K562 (cell line): ENCODE measurements around the gene FKBP9. TPM values are rescaled to one million over a fixed set of nuclear protein-coding genes. Genes with fewer than 3 reads are reported as not detected.
A peak's percentile ranks its signal among the peaks of the same experiment; 100 is the strongest.

Experiments used
- CTCF ChIP-seq, 3 experiments: IDR thresholded peaks in 2 of 3; conservative IDR thresholded peaks in 1 of 3; 2 replicates each; pipeline ENCODE4 v1.5.1; 2011 to 2012; ENCODE audit warnings: low read length in 3 of 3, mild to moderate bottlenecking in 3 of 3, control low read depth in 2 of 3, improper control_type of control experiment in 1 of 3, inconsistent platforms in 1 of 3, low read depth in 1 of 3, mixed read lengths in 1 of 3, moderate library complexity in 1 of 3; ENCODE audit not compliant: insufficient read depth in 2 of 3
- HCFC1 ChIP-seq: IDR thresholded peaks from 2 replicates; pipeline ENCODE4 v1.6.1; 2012; ENCODE audit warnings: low read depth, low read length, improper control_type of control experiment
- HOXB6 ChIP-seq: fragments of 250-450 bp; sonication (Bioruptor Pico); IDR thresholded peaks from 2 replicates; pipeline ENCODE4 v1.5.1; 2022; ENCODE audit warnings: mild to moderate bottlenecking, borderline replicate concordance
- MGA ChIP-seq: fragments of 450-650 bp; IDR thresholded peaks from 2 replicates; pipeline ENCODE4 v1.6.1; 2016; ENCODE audit warnings: mild to moderate bottlenecking, moderate library complexity
- NEUROD1 ChIP-seq: fragments of 150-350 bp; IDR thresholded peaks from 2 replicates; pipeline ENCODE4 v1.6.1; 2014; ENCODE audit warnings: borderline replicate concordance, low read length, low read depth; ENCODE audit not compliant: partially characterized antibody
- ZBTB49 ChIP-seq: sonication (generic); formaldehyde crosslinking; IDR thresholded peaks from 2 replicates; pipeline ENCODE4 v1.8.0; 2022; ENCODE audit warnings: missing genetic modification reagents, mild to moderate bottlenecking, borderline replicate concordance
- ZNF655 ChIP-seq: fragments of 250-450 bp; sonication (Bioruptor Pico); IDR thresholded peaks from 2 replicates; pipeline ENCODE4 v1.5.0; 2021
- polyA plus RNA-seq, 8 experiments: library from polyadenylated mRNA; depleted of rRNA in 4 of 8; stranded (reverse) in 5 of 8; unstranded in 3 of 8; fragments of >200 nt; fragmentation: Nextera tagmentation in 2 of 8; fragmentation: Illumina TruSeq in 1 of 8; extraction: Ambion mirVana in 2 of 8; extraction: Trizol in 1 of 8; gene quantifications; 2 replicates each; pipeline versions ENCODE4 v1.2.1 to v1.2.3, GENCODE V29; 2011 to 2014; ENCODE audit warnings: inconsistent platforms in 1 of 8, missing spikeins in 1 of 8
- total RNA-seq, 7 experiments: library from RNA; depleted of rRNA in 6 of 7; stranded (reverse); fragments of >200 nt in 6 of 7; fragmentation: Illumina TruSeq in 2 of 7; extraction: Trizol in 2 of 7; gene quantifications; 2 replicates each; pipeline versions ENCODE4 v1.2.1 to v1.2.3, GENCODE V29; 2011 to 2021; ENCODE audit warnings: low replicate concordance in 1 of 7

FKBP9 gene
- total and polyA plus RNA-seq, 9 of the 15 experiments (the other 6 are each of a cell fraction or from before 2014, with no cell fraction given) = 5.9 to 23.7 (median 15.8) TPM

- TF ChIP-seq CTCF (IDR thresholded peaks at IDR 0.05 in 2 of 3, conservative IDR thresholded peaks at IDR 0.05 in 1 of 3; ENCODE audit: insufficient read depth in 2 of 3, low read depth in 1 of 3, low read length in 3 of 3) (no peak), HCFC1 (no peak), NEUROD1 (no peak), ZBTB49 (CRISPR knock-in tag) (no peak), MGA (0 out of 2 replicates have a peak, but pooled peaks have one; percentile 47), ZNF655 (CRISPR knock-in tag) (no peak), HOXB6 (CRISPR knock-in tag) (no peak)
Observed at GRCh38 chr7:32957326-32958045, at the start of gene FKBP9 (continued).
